HG02840 (cell line): Measurements from ENCODE around the gene TDRD9.
"Not testable (repeated sequence)": the region's sequence is repeated elsewhere in the genome, so short reads cannot be mapped to it uniquely, and the experiment has no call there.

ENCODE experiments used
- ATAC-seq: cut with Tn5 transposase; IDR thresholded peaks from one replicate; pipeline ENCODE4 v1.9.1; 2021; ENCODE audit warnings: mild to moderate bottlenecking, moderate library complexity, moderate number of reproducible peaks; ENCODE audit not compliant: unreplicated experiment, low FRiP score

Gene TDRD9

DNA sequence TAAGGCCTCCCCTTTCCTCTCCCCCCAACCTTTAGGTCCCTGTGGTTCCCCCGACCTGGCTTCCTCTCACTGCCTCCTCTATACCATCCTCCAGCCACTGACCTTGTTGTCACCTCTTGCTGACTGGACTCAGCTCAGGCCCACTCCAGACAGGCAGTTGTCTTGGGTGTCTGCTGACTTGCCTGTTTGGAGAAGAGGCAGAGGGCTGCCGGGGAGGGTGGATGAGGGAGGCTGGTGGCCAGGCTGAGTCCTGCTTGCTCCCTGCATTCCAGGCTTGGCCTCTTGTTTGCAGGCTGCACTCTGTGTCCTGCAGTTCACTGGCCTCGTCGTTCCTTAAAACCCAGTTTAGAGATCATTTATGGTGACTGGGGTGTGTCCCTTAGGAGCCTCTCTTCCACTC is 45.1 kb downstream of the TDRD9 start:
- ATAC-seq = no peak

DNA sequence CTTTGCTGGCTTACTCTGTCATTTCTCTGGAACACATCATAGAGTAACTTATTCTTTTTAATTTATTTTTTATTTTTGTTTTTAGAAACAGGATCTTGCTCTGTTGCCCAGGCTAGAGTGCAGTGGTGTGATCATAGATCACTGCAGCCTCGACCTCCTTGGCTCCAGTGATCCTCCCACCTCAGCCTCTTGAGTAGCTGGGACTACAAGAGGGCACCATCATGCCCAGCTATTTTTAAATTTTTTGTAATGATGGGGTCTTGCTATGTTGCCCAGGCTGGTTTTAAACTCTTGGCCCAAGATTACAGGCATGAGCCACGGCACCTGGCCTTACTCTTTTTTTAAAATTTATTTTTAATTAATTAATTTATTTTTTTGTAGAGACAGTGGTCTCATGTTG is 46.3 kb downstream of the TDRD9 start:
- no peak for ATAC-seq

DNA sequence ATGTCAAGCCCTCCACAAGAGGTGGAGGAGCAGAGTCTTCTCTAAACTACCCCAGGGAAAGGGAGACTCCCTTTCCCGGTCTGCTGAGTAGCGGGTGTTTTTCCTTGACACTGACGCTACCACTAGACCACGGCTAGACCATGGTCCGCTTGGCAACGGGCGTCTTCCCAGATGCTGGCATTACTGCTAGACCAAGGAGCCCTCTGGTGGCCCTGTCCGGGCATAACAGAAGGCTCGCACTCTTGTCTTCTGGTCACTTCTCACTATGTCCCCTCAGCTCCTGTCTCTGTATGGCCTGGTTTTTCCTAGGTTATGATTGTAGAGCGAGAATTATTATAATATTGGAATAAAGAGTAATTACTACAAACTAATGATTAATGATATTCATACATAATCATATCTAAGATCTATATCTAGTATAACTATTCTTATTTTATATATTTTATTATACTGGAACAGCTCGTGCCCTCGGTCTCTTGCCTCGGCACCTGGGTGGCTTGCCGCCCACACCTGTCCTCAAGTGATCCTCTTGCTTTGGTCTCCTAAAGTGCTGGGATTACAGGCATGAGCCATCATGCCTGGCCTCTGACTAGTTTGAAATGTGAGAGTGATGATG is 52.5 kb downstream of the TDRD9 start:
- ATAC-seq = not testable (repeated sequence)

DNA sequence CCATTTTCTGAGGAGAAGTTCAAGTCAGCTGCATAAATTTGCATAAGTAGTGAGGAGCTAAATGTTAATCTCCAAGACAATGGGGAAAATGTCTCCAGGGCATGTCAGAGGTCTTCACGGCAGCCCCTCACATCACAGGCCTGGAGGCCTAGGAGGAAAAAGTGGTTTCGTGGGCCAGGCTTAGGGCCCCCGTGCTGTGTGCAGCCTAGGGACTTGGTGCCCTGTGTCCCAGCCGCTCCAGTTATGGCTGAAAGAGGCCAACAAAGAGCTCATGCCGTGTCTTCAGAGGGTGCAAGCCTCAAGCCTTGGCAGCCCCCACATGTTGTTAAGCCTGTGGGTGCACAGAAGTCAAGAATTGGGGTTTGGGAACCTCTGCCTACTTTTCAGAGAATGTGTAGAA is 55.9 kb downstream of the TDRD9 start:
- ATAC-seq = no peak

DNA sequence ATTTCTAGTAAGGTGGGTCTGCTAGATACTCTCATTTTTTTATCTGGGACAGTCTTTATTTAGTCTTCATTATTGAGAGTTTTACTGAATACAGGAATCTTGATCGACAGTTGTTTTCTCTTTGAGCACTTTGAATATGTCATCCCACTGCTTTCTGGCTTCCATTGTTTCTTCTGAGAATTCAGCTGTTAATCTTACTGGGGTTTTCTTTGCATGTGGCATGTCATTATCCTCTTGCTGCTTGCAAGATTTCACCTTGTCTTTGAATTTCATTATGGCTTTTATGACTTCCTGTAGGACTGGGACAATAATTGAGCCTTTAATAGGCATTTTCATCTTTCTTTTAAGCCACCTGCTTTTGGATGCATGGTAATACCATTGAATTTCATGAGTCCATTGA is 60.8 kb downstream of the TDRD9 start:
- ATAC-seq = no peak

DNA sequence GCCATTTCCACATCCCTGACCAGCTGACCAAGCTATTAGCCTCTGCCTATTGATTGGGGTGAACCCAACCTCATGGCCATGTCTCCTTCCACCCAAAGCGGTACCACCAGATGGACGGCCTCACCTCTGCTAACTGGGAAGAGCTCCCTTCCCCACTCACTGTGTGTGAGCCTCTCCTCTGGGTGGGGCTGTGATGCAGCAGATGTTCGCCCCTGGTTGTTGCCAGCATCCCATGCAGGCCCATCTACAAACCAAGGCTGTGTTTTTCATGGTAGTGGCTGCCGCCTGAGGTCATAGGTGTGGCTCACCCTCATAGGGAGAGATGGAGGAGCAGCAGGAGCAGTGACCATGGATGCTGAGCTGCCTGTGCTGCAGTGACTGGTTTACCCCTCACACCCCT is 61.7 kb downstream of the TDRD9 start:
- ATAC-seq = no peak

DNA sequence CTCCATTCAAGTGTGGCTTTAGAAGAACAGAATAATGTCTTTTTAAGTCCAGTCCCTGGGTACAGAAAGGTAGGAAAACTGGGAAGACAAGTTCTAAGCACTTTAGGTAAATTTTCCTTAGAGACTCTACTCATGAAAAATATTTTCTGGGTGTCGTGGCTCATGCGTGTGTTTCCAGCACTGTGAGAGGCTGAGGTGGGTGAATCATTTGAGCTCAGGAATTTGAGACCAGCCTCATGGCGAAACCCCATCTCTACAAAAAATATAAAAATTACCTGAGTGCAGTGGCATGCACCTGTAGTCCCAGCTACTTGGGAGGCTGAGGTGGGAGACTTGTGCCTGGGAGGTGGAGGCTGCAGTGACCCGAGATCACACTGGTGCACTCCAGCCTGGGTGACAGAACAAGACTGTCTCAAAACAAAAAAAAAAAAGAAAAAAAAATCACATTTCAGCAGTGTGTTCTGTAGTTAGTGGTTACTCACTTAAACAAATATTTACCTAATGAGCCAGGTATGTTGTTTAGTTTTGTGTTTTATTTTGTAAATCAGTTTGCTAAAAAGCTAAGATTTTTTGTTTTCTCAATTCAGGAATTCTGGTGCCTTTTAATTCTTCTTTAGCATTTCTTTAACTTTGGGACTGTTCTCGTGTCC is 66.4 kb downstream of the TDRD9 start:
- no peak for ATAC-seq

DNA sequence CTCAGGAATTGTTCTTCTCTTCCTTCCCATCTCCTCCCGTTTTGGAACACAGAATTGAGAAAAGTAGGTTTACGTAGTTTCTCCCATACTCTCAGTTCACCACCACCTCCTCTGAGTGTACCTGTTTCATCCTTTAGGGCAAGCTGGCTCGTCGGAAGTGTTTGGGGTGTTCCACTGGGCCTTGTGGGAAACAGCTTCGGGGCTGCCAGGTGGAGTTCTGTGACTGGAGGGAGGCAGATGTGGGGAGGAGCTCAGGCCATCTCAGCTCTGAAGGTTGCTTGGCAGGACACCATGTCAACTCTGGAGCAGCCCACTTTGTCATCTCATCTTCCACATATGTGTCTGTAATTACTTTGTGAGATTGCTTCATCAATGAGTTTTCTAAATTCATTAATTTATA is 67.6 kb downstream of the TDRD9 start:
- no peak for ATAC-seq

DNA sequence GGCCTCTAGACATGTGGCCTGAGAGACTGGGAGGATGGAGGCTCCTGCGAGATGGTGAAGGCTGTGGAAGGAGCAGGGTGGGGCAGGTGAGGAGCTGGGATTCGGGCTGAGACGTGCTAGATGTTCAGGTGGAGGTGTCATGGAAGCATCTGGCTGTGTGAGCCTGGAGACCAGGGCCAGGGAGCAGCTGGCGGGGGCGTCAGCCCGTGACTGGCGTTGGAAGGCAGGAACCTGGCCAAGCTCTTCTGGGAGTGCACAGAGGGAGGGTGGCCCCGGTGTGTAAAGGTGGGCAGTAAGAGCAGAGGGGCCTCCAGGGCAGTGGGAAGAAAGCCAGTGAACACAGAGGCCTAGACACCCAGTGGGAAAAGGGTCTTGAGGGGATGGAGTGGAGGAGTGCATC is 69.1 kb downstream of the TDRD9 start:
- ATAC-seq = no peak

DNA sequence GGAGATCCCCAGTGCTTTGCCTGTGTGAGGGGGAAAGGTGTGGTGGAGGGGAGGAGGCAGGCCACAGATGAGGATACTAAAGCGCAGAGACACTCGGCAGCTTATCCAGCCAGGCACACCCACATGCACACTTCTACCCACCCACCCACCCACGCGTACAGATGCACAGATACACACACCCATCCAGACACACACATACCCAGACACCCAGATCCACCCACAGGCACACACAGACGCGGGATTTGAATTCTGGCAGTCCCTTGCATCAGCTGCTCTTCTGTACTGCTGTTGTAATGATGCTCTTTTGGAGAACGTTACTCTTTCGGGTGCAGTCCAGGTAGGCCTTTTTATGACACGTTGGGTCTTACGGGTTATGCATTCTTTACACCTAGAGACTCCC is 69.8 kb downstream of the TDRD9 start:
- ATAC-seq = no peak

DNA sequence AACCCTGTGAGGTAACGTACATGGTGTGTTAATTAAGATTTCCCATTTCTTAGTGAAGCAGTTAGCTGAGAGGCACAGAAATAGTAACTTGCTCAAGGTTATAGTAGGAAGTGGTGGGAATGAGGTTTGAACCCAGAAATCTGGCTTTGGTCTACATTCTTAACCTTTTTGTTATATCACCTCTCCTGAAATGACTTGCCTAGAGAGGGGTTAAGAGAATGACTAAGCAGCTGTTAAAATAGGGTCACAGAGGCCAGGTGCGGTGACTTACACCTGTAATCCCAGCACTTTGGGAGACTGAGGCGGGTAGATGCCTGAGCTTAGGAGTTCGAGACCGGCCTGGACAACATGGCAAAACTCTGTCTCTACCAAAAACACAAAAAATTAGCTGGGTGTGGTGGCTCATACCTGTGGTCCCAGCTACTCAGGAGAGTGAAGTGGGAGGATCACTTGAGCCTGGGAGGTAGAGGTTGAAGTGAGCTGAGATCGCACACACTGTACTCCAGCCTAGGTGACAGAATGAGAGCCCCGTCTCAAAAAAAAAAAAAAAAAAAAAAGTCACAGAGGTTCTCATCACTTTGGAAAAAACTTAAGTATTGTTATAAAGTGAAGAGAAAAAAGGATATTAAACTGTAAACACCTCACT is 71.7 kb downstream of the TDRD9 start:
- no peak for ATAC-seq

DNA sequence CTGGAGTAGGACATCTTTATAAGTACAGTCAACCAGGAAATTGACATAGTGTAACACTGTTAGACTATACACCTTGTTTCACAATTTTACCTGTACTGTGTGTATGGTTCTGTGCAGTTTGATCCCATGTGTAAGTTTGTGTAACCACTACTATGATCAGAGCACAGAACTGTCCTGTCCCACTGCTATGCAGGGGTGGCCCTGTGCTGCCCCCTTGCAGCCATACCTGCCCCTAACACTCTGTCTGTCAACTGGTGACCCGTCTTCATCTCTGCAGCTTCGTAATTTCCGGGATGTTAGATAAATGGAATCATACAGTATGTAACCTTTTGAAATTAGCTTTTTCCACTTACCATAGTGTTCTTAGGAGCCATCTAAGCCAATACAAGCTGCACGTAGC is 72.7 kb downstream of the TDRD9 start:
- no peak for ATAC-seq

DNA sequence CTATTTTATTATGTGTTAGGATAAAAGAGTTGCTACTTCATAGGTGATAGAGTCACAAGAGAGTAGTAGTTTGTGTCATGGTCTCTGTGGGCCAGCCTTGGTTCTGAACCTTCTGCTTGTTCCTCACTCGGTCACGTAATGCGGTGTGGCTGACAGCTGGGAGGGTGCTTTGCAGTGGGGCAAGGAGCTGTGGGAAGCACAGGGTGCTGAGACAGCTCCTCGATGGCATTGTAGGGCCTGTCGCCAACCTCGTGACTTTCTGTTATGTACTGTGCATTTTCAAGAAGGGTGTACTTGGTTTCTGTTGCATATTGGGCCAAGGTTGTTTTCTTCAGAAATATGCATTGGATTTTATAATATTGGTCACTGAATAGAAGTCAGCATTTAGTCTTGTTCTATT is 75.4 kb downstream of the TDRD9 start:
- no peak for ATAC-seq

DNA sequence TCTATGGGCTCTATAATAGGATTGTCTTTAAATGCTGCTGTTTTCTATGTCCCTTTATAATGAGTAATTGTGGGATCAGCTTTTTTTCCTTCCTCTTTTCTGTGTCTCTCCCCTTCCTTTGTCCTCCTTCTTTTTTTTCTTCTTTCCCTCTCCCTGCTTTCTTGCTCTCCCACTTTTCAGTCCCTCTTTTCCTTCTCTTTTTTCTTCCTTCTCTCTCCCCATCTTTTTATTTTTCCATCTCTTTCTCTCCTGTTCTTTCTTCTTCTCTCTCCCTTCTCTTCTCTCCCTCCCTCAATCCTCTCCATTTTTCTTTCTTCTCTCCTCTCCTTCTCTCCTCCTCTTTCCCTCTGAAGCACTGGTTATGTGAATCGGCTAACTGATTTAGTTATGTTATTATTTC is 76.6 kb downstream of the TDRD9 start:
- ATAC-seq = no peak

DNA sequence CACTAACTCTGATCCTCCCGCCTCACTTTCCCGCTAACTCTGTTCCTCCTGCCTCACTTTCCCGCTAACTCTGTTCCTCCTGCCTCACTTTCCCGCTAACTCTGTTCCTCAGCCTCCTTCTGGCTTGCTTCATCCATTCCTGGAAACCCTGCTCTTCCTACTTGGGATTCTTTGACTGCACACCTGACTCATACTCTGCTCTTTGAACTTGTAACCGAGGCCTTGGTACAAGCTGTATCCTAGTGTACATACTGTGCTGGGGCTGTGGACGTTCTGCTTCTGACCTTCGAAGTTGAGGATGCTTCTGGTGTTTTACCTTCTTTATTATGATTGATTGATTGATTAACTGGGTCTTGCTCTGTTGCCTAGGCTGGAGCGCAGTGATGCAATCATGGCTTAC is 77.2 kb downstream of the TDRD9 start:
- ATAC-seq = no peak

DNA sequence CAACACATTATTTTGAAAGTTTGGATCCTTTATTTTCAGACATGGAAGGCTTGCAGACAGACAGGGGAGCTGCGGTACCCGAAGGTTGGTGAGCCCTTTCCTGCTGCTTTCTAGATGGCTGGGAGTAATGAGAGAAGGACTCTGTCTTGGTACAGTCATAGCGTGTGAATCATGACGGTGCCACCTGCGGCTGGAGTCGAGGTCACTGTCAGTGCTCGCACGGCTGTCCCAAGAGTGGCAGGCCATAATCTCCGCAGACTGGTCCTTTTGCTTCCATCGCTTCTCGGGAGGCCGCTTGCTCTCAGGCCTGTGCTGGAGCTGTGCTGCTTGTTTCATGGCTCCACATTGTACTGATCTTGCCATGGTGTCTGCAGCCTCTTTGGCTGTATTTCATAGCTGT is 78.9 kb downstream of the TDRD9 start:
- ATAC-seq = no peak

DNA sequence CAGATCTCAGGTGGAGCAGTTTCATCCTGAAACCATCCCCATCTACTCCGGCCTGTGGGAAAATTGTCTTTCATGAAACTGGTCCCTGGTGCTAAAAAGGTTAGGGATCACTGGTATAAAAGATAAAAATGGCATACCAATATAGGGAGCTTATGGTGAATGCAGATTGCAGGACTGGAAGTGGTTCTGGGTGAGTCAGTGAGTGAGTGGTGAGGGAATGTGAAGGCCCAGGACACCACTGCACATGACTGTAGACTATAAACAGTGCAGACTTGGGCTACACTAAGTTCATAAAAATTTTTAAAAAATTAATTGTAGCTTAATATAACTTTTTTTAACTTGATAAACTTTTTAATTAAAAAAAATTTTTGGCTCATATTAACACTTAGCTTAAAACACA is 81.0 kb downstream of the TDRD9 start:
- no peak for ATAC-seq

DNA sequence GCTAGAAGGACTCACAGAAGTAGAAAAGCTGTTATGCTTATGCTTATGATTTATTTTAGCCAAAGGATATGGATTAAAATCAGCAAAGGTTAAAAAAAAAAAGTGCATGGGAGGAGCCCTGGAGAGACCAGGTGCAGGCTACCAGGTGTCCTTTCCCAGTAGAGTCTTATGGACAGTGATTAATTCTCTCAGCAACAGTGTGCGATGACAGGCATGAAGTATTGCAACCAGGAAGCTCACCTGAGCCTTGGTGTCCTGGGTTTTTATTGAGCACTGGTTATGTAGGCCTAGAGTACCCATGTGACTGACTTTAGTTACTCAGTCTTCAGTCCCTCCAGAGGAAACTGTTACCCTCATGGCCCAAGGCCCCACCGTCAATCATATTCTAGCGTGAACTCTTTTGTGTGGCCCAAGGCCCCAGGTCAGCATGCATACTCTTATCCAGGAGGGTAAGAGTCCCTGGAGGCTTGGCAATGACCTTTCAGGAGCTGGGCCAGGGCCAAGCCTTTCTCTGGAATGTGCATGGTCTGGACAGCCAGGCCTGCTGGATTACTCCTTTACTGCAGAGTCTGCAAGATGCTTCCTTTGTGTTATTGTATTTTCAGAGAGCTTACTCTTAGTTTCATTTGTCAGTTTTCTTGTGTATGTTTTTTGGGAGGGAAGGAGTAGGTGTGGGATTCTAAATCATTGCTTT is 83.7 kb downstream of the TDRD9 start:
- ATAC-seq = no peak

DNA sequence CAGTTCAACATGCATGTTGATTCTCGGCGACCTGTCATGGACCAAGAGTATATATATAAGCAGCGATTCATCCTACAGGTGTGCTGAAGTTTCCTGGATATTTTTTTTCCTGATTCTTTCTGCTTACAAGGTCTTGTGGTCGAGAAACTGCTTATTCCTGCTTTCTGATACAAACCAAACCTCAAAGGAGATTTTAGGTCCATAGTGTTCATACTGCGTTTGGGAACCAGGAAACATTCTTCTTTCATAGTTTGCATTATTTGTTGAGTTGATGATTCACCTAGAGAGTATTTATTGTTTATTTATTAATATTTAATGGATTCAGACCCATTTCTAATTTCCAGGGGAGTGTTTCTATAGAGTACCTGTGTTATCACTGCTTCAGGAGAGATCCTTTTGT is 86.5 kb downstream of the TDRD9 start:
- ATAC-seq = no peak

DNA sequence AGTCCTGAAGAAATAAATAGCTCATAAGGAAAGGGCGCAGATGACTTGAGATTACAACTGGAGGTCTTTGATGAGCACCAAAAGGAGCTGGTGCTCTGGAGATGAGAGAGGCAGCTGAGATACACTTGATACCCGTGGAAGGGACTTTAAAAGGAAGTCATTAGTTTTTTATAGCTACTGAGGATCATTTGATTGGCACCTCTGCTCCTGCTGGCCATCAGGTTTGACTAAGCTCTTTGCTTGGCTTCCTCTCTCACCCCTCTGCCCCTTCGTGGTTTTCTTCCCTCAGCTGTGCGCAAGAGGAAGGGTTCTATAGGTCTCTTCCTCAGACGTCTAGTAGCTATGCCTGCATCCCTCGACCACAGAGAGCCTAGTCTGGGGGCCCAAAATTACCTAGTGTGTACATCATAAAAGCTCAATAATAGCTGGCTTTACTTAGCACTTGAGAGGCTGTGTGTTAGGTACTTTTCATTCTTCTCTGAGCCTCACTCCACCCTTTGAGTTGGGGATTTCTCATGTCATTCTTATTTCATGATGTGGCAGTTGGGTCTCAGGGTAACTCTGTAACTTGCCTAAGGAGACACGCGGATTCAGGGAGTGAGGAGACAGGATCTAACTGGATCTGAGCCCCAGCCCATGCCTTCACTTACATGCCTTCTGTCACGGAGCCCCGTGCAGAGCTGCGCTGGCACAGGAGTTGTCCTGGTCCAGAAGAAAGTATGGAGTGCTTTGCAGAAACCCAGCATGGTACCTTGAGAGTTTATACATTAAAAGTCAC is 88.8 kb downstream of the TDRD9 start:
- no peak for ATAC-seq

DNA sequence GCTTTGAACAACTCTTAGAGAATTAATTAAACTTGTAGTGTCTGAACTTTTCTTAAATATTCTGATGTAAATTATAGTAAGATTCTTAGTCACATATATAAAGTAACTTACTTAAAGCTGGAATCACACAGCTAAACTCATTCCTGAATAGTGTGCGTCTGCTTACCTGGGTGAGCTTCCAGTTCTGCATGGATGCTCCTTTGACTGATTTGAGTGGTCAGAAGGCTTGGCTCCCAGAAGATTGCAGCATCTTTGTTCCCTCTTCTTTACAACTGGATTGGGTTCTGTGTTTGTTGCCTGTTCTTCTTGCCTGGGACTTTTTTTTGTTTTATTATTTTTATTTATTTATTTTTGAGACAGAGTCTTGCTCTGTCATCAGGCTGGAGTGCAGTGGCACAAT is 90.8 kb downstream of the TDRD9 start:
- ATAC-seq = no peak
